GM19193 (cell line): ENCODE data around the gene SPRR4.

ENCODE experiments used
- POLR2A ChIP-seq: IDR thresholded peaks from 4 replicates; pipeline ENCODE4 v1.6.1; 2011; ENCODE audit not compliant: insufficient read depth, insufficient read length; ENCODE audit errors: extremely low read depth

Gene SPRR4

DNA sequence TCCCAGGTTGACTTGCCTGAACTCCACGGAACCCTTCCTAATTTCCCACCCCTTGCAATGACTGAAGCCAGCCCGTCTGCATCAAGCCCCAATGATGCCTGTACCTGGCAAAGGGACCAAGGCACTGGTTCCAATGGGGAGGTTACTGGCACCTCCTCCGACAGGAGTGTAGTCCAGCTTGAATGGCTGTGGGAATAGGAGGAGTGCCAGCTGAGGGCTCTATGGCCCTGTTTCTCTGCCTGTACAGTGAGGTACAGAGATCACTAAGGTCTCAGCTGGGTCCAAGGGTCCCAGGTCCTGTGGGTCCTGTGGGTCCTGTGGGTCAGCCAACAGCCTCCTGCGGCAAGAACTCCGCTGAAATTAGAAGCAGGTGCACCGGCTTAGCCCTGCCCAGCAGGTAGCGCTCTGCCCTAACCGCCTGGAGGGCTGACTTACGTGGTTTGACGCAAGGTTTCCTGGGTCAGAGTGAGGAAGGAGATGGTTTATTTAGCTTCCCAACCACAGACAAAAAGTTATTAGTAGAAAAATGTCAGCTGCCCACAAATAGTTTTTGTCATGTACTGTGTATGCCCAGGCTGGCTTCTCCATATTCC lies 9.9 kb upstream of the SPRR4 start:
- TF ChIP-seq POLR2A = no peak

- no peak for TF ChIP-seq POLR2A
Measured at GRCh38 chr1:152961226-152961891, 9.1 kb upstream of the SPRR4 start.

- no peak for TF ChIP-seq POLR2A
Measured at GRCh38 chr1:152962876-152963415, 7.5 kb upstream of the SPRR4 start.

GRCh38 chr1:152964536-152964935 lies 5.9 kb upstream of the SPRR4 start:
- TF ChIP-seq POLR2A = no peak

- no peak for TF ChIP-seq POLR2A
Measured at GRCh38 chr1:152965853-152966252, 4.6 kb upstream of the SPRR4 start.

DNA sequence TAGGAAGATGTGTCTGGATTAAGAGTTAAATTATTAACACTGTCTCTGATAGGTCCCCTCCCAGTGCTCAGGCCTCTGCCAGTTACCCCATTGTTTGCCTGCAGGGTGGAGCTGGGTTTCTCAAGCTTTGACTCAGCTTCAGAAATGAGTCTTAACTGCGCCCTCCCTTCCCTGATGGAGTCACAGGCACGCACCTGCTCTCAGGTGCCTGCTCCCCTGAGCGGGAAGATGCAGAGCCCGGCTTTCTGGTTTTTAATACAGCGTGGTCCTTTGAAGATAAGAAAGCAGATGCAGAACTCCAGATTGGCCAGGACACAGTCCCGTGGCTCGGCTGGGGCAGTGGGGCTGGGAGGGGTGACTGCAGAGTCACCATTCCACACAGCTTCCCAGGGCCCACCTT lies 3.2 kb upstream of the SPRR4 start:
- no peak for TF ChIP-seq POLR2A

DNA sequence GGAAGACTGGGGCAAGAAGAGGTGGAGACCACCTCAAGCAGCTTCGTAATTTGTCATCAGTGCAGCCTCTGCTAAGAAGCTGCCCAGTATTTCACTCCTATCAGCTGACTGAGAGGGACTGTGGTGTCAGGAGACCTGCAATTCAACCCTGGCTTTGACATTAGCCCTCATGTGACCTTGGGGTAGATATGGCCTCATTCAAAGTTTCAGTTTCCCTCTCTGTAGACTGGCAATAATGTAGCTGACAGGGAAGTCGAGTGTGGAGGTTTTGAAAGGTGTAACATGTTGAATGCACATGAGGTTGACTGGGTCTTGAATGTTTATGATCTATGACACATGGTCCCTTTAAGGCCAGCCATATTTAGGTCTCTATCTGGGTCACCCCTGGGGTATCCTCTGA lies 2.2 kb upstream of the SPRR4 start:
- no peak for TF ChIP-seq POLR2A

GRCh38 chr1:152969036-152969435 lies 1.4 kb upstream of the SPRR4 start:
- no peak for TF ChIP-seq POLR2A

GRCh38 chr1:152972196-152972886 lies 1.9 kb downstream of the SPRR4 start:
- no peak for TF ChIP-seq POLR2A

- no peak for TF ChIP-seq POLR2A
Measured at GRCh38 chr1:152976688-152977087, 6.2 kb downstream of the SPRR4 start.

- no peak for TF ChIP-seq POLR2A
Measured at GRCh38 chr1:152977614-152978013, 7.2 kb downstream of the SPRR4 start.

DNA sequence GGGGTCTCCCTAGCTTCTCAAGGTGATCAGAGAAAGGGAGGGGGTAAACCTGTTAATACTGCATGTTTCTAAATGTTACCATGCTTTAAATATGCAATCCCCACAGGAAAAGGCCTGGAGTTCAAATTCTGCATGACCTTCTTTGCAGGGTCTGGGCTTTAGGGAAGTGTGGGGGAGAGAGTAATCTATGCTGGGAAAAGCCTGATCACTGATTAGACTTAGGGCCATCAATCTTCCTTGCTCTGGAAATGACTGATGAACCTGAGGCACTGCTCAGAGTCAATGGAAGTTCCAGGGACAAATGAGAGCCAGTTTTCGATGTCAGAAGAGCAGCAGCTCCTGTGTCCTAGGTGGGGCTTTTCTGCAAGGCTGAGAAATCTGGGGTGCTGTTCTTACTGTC lies 10.2 kb downstream of the SPRR4 start:
- TF ChIP-seq POLR2A = no peak

DNA sequence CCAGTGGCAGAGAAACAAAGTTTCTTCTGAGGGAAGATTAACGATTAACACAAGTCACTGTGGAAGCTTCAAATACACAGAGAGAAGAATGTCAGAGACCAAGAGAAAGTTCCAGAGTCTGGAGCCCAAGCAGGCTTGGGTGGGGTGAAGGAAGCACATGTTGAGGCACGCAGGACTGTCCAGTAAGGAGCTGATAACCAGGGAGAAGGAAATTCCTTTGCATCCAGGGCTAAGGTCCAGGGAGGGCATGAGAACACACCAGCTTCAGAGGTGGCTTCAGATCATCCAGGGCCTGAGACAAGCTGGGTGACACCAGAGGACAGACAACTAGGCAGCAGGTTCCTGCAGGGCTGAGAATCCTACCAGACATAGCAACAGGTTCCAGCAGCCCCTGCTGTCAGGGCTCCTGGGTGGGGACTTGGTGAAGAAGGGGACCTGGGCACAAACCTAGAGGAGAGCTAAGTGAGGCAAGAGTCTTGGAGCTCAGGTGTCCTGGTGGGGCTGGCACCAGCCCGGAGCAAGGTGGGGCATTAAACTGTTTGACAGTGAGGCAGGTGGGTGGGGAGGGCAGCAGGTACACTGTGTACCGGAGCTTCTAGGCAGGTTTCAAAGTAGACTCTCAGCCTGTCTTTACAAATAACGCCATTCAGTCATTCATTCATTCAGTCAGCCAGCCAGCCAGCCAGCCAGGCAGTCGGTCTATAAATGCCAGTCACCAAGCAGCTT lies 10.9 kb downstream of the SPRR4 start:
- TF ChIP-seq POLR2A = no peak

- no peak for TF ChIP-seq POLR2A
Measured at GRCh38 chr1:152982076-152982475, 11.6 kb downstream of the SPRR4 start.

- TF ChIP-seq POLR2A = no peak
Measured at GRCh38 chr1:152983234-152983633, 12.8 kb downstream of the SPRR4 start.

- no peak for TF ChIP-seq POLR2A
Measured at GRCh38 chr1:152983743-152984142, 13.3 kb downstream of the SPRR4 start, which contains the start of gene SPRR1A. TSS of gene SPRR1A (plus strand) at chr1:152984081. CDS start at chr1:152985231, 1,150 bp downstream.

- no peak for TF ChIP-seq POLR2A
Measured at GRCh38 chr1:152986578-152986977, 16.1 kb downstream of the SPRR4 start.
